ENCODE measurements around the gene DHX36. TPM values are rescaled to one million over a fixed set of nuclear protein-coding genes. Genes with fewer than 3 reads are reported as not detected.

The DHX36 gene
- total RNA-seq, 1 donor from 2014 or later: 49.8 TPM

- H3K4me3 ChIP-seq (ENCODE audit: low read depth, low read length): no peak overlapping the region
- no peaks in the 10 kb centered on the region for H3K27me3 ChIP-seq (ENCODE audit: control insufficient read depth, insufficient read depth, low read length)
- H3K36me3 ChIP-seq (ENCODE audit: control insufficient read depth, insufficient read depth, low read length): peaks cover 1% of the 10 kb centered on the region
- TF ChIP-seq, protein P1, sequence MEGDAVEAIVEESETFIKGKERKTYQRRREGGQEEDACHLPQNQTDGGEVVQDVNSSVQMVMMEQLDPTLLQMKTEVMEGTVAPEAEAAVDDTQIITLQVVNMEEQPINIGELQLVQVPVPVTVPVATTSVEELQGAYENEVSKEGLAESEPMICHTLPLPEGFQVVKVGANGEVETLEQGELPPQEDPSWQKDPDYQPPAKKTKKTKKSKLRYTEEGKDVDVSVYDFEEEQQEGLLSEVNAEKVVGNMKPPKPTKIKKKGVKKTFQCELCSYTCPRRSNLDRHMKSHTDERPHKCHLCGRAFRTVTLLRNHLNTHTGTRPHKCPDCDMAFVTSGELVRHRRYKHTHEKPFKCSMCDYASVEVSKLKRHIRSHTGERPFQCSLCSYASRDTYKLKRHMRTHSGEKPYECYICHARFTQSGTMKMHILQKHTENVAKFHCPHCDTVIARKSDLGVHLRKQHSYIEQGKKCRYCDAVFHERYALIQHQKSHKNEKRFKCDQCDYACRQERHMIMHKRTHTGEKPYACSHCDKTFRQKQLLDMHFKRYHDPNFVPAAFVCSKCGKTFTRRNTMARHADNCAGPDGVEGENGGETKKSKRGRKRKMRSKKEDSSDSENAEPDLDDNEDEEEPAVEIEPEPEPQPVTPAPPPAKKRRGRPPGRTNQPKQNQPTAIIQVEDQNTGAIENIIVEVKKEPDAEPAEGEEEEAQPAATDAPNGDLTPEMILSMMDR (IDR thresholded peaks at IDR 0.05; ENCODE audit: insufficient read depth, low read length, poor library complexity, severe bottlenecking): no peak
- no peak for DNase-seq (ENCODE audit: low read depth)
Observed at GRCh38 chr3:154304116-154304786, 20.0 kb downstream of the DHX36 start.

- H3K4me3 ChIP-seq (ENCODE audit: low read depth, low read length): no peak overlapping the region
- peaks cover 1% of the 10 kb centered on the region for H3K36me3 ChIP-seq (ENCODE audit: control insufficient read depth, insufficient read depth, low read length)
- H3K27me3 ChIP-seq (ENCODE audit: control insufficient read depth, insufficient read depth, low read length): no peaks in the 10 kb centered on the region
- TF ChIP-seq, protein P1 (IDR thresholded peaks at IDR 0.05; ENCODE audit: insufficient read depth, low read length, poor library complexity, severe bottlenecking): no peak
- DNase-seq (ENCODE audit: low read depth): no peak
Observed at GRCh38 chr3:154301561-154301960, 22.7 kb downstream of the DHX36 start.

- DNase-seq (ENCODE audit: low read depth): no peak
- TF ChIP-seq, protein P1 (IDR thresholded peaks at IDR 0.05; ENCODE audit: insufficient read depth, low read length, poor library complexity, severe bottlenecking): no peak
- Histone ChIP-seq H3K4me3 (ENCODE audit: low read depth, low read length) (no peak overlapping the region), H3K36me3 (ENCODE audit: control insufficient read depth, insufficient read depth, low read length) (no peaks in the 10 kb centered on the region), H3K27me3 (ENCODE audit: control insufficient read depth, insufficient read depth, low read length) (no peaks in the 10 kb centered on the region)
Observed at GRCh38 chr3:154294016-154294415, 30.3 kb downstream of the DHX36 start.

GRCh38 chr3:154290187-154290586 lies 34.1 kb downstream of the DHX36 start:
- Histone ChIP-seq H3K4me3 (ENCODE audit: low read depth, low read length) (no peak overlapping the region), H3K36me3 (ENCODE audit: control insufficient read depth, insufficient read depth, low read length) (peaks cover 1% of the 10 kb centered on the region), H3K27me3 (ENCODE audit: control insufficient read depth, insufficient read depth, low read length) (no peaks in the 10 kb centered on the region)
- TF ChIP-seq, protein P1 (IDR thresholded peaks at IDR 0.05; ENCODE audit: insufficient read depth, low read length, poor library complexity, severe bottlenecking): no peak
- no peak for DNase-seq (ENCODE audit: low read depth)

DNA sequence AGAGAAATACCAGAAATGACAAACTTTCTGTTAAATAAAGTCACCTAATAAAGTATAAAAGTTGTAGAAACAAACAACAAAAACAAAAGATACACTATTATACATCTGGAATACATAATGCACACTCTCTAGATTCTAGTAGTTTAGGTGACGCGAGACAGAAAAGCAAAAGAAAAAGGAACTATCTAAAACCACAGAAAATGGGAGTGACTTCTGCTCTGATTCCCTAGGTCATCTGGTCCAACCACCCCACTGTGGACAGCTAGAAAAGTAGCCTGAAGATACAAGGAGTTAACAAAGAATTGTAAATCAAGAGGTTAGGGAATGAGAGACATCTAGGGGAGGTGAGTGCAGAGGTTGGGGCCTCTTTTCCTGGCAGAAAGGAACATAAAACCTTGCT lies 39.1 kb downstream of the DHX36 start:
- Histone ChIP-seq H3K36me3 (ENCODE audit: control insufficient read depth, insufficient read depth, low read length) (peaks cover 2% of the 10 kb centered on the region), H3K27me3 (ENCODE audit: control insufficient read depth, insufficient read depth, low read length) (no peaks in the 10 kb centered on the region), H3K4me3 (ENCODE audit: low read depth, low read length) (no peak overlapping the region)
- TF ChIP-seq, protein P1 (IDR thresholded peaks at IDR 0.05; ENCODE audit: insufficient read depth, low read length, poor library complexity, severe bottlenecking): no peak
- DNase-seq (ENCODE audit: low read depth): no peak

DNA sequence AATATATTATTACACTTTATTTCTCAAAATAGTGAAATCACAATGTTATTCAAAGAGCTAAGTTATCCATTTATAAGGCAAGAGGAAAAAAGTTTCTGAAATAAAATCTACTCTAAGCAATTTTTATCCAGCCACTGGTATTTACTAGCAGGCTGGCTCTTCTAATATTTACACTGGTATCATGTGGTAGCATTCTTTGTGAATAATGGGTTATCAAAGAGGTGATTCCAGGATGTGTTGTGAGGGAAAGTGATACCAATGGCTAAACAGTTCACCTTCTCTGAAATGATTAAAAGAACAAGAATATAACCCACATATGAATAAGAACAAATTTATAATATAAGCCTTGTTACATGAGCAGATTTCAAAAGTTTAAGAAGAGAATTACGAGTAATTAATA lies 44.1 kb downstream of the DHX36 start:
- Histone ChIP-seq H3K36me3 (ENCODE audit: control insufficient read depth, insufficient read depth, low read length) (peaks cover 1% of the 10 kb centered on the region), H3K4me3 (ENCODE audit: low read depth, low read length) (no peak overlapping the region), H3K27me3 (ENCODE audit: control insufficient read depth, insufficient read depth, low read length) (no peaks in the 10 kb centered on the region)
- TF ChIP-seq, protein P1 (IDR thresholded peaks at IDR 0.05; ENCODE audit: insufficient read depth, low read length, poor library complexity, severe bottlenecking): no peak
- DNase-seq (ENCODE audit: low read depth): no peak

All from kidney epithelial cell (primary cell).